HG03095 (cell line): ENCODE data around the gene AADAT.

Experiments used
- ATAC-seq: cut with Tn5 transposase; IDR thresholded peaks from one replicate; pipeline ENCODE4 v1.9.1; 2021; ENCODE audit warnings: moderate library complexity; ENCODE audit not compliant: unreplicated experiment

Gene AADAT

DNA sequence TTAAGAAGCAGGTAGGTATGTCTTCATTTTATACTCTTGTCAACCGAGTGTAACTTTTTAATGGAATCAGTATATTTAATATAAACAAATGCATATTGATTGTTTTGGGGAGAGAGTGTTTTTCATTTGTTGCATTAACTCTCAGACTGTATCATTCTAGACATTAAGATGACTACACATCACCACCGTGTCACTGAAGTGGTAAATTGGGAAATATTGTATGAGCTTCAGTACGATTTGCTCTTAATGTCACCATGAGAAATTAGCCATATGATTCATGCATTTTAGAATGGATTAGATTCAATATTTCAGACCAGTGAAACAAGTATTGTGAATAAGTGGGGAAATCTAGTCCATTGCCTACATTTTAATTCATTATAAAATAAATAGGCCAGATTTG lies 53.9 kb downstream of the AADAT start:
- ATAC-seq = no peak

- ATAC-seq = no peak
These were observed 54.5 kb downstream of the AADAT start for GRCh38 chr4:170035231-170035630.

GRCh38 chr4:170033999-170034398 lies 55.8 kb downstream of the AADAT start:
- no peak for ATAC-seq

GRCh38 chr4:170030121-170030520 lies 59.6 kb downstream of the AADAT start:
- ATAC-seq = no peak

DNA sequence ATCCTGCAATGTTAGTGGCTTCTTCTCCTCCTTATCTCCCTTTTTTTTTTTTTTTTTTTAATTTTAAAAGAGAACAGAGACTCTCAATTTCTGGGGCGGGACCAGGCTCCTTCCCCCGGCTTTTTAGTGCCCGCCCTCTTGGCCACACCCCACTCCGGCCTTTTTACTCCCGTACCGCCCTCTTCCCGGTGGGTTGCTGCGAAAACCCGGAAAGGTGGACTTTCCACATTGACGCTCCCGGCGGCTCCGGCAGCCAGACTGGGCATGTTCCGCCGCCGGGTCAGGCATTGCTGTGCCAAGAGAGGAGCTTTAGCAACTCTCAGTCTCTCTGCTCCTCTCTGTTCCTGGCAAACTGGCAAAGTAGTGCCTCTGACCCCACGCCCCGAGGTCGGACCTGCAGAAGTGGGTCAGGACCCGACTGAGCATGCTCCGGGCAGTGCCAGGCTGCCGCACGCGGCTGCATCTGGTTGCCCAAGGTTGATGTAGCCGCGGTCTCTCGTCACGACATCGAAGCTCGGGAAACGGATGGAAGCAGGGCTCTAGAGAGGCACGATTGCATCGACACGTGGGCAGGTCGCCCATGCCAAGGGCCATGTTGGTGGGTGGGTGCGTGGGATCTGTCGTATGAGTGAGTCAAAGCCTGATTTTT lies 62.5 kb downstream of the AADAT start:
- peak; percentile 66 for ATAC-seq

DNA sequence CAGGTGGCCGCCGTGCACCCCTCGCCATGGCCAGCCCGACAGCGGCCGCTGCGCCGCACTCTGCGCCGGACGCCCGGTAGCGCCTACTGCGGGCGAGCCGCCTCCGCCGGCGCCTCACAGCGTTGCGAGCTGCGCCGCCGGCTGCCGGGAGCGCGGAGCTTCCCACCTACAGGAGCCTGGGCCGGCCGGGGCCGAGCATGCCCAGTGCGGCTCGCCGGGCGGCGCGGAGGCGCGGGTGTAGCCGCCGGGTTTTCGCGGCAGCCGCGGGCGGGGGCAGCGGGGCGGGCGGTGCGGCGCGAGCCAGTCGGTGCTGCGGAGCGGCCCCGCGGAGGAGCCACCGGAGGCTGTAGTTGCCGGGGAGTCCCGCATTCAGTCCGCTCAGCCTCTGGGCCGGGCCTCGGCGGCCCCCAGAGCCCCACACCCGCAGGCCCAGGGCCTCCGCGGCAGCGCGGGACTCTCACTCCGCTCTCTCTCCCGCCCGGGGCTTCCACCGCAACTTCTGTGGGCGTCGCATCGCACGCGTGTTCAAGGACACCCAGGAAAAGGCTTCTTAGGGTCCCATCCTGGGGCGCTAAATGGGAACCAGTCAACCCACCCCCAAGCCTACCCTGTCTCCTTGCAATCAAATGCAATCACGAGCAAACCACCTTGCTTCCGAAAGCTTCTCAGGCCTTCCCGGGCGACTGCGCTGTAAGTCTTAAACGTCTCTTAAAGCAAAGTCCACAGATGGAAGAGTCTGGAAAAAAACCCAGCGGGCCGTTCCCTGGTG lies 63.3 kb downstream of the AADAT start, which contains the start of gene MFAP3L:
Gene MFAP3L, minus strand, starts transcription at position 143 of the 769 bp plus-strand sequence. CDS start 20,518 bp downstream, outside the sequence.
- peak; percentile 86 for ATAC-seq

DNA sequence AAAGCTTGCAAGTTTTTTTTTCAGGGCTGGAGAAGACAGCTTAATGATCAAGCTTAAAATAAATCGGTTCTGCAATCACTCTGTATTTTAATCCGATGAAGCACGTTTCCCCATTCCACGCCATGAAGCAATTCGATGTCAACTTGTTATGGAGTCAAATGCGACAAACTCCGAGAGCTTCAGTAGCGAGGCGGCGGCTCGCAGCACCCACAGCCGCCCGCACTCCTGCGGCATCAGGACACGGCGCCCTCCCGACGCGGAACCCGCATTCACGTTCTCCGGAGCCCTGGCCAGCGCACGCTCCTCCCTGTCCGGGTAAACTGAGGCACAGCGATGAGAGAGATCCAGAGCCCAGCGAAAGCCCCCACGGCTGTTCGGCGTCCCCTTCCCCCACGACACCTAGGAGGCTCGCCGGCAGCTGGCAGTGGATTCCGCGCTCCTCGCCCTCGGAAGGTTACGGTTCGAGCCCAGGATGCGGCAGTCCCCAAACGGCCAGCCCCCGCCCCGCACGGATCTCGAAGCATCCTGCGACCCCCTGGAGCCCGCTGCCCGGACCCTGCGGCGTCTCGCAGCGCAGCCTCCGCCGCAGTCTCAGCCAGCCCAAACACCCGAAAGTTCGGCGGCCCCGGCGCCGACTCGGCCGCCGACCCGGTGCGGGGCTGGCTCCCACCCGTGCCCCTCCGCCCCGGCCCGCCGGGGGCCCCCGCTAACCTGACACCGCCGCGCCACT lies 64.1 kb downstream of the AADAT start:
- no peak for ATAC-seq

DNA sequence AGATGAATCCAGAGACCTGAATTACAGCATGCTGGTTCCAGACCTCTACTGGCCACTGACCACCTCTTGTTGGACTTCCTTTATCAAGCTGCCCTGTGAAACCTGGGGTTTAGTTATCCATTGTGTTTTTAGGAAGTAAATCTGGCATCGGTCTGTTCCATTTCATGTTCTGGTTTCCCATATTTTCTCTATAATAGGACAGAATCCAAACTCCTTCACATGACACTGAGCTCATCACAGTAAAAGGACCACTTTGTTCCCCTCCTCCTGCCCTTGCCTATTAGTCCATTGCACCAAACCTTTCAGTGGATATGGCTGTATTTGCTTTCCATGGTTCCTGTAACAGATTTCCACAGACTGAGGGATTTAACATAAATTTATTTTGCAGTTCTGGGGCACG lies 67.5 kb downstream of the AADAT start:
- no peak for ATAC-seq

DNA sequence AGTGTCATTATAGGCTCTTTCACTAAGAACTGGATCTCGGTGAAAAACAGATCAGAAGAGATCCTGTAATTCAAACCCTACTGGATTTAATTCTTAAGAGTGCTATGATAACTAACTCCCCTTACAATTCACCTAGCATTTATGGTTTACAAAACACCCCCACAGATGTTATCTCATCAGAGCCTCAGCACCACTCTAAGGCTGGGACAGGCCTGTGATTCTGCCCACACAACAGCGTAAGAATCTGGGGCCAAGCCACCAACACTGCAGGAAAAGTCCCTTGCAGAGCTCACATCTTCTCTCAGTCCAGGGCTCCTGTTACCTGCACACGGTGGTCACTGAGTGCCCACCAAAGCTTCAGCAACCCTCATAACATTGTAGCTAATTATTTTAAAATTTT lies 72.5 kb downstream of the AADAT start:
- ATAC-seq = no peak

- ATAC-seq = no peak
These were observed 74.5 kb downstream of the AADAT start for GRCh38 chr4:170015285-170015684.

GRCh38 chr4:170014359-170015011 lies 75.3 kb downstream of the AADAT start:
- ATAC-seq = no peak

- ATAC-seq = no peak
These were observed 77.2 kb downstream of the AADAT start for GRCh38 chr4:170012629-170012958.

- ATAC-seq = no peak
These were observed 77.7 kb downstream of the AADAT start for GRCh38 chr4:170011921-170012628.
